ENCODE results near the gene RPL13A.
A peak's percentile ranks its signal among the peaks of the same experiment; 100 is the strongest.

Gene RPL13A

GRCh38 chr19:49506575-49507105 lies 19.2 kb downstream of the RPL13A start:
- DNase-seq (ENCODE audit: low read depth in 3 of 3): peak in 2 of 3 experiments; percentile 58 to 62

DNA sequence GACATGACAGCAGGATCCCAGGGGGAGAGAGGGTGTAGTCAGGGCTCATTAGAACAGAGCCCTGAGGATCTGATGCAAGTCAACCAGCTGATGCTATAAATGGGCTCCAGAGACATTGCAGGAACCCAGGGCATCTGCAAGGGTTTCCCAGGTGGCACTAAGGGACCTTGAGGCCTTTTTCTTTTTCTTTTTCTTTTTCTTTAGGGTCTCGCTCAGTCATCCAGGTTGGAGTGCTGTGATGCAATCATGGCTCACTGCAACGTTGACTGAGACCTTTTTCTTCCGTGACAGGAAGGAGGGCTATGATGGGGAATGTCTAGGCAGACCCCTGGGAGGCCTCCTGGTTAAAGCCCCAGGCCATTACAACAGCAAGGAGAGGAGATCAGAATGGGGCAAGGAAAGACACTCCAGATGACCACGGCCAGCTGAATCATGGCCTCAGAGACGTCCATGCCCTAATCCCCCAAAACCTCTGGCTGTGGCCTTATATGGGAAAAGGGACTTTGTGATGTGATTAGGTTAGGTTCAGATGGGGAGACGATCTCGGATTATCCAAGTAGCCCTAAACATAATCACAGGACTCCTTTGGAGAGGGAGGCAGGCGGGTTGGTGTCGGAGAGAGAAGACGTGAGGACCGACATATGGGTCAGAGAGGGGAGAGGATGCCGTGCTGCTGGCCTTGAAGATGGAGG lies 20.5 kb downstream of the RPL13A start:
- no peak for DNase-seq (ENCODE audit: low read depth in 3 of 3)

DNA sequence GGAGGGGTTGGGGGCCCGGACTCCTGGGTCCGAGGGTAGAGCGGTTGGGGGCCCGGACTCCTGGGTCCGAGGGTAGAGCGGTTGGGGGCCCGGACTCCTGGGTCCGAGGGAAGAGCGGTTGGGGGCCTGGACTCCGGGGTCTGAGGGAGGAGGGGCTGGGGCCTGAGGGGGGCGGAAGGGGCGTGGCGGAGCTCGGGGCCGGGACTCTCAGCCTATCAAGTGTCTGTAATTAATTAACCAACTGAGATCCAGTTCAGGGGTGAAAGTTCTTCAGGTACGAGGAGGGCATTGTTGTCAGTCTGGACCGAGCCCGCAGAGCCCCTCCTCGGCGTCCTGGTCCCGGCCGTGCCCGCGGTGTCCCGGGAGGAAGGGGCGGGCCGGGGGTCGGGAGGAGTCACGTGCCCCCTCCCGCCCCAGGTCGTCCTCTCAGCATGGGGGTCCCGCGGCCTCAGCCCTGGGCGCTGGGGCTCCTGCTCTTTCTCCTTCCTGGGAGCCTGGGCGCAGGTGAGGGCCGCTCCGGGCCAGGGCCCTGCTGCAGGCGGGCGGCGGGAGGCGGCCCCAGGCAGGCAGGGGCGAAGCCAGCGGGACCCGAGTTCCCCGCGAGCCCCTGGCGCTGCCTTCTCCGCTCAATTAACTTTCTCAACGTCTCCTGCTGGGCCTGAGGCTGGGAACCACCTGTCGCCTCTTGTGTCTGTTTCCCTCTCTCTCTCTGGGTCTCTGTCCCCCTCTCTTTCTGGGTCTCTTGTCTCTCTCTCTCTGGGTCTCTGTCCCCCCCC lies 25.8 kb downstream of the RPL13A start:
- no peak for DNase-seq (ENCODE audit: low read depth in 3 of 3)

- no peak for DNase-seq (ENCODE audit: low read depth in 3 of 3)
Measured at GRCh38 chr19:49513746-49514118, 26.3 kb downstream of the RPL13A start.

- no peak for DNase-seq (ENCODE audit: low read depth in 3 of 3)
Measured at GRCh38 chr19:49514151-49514550, 26.7 kb downstream of the RPL13A start.

GRCh38 chr19:49515767-49516166 lies 28.4 kb downstream of the RPL13A start:
- no peak for DNase-seq (ENCODE audit: low read depth in 3 of 3)

GRCh38 chr19:49518033-49518432 lies 30.6 kb downstream of the RPL13A start:
- DNase-seq (ENCODE audit: low read depth in 3 of 3): no peak

GRCh38 chr19:49520705-49521319 lies 33.4 kb downstream of the RPL13A start:
- no peak for DNase-seq (ENCODE audit: low read depth in 3 of 3)

- no peak for DNase-seq (ENCODE audit: low read depth in 3 of 3)
Measured at GRCh38 chr19:49524812-49525455, 37.5 kb downstream of the RPL13A start.

GRCh38 chr19:49528211-49528771 lies 40.9 kb downstream of the RPL13A start:
- DNase-seq (ENCODE audit: low read depth in 3 of 3): no peak

DNA sequence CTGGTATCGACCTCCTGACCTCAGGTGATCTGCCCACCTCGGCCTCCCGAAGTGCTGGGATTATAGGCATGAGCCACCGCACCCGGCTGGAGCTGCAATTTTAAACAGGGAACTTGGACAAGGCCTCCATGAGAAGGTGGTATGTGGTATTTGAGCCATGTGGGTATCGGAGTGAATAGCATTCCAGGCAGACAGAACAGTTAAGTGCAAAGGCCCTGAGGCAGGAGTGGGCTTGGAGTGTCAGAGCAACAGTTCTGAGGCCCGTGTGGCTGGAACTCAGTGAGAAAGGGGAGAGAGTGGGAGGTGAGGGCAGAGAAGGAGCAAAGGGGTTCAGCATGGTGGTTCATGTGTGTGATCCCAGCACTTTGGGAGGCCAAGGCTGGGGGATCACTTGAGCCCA lies 43.3 kb downstream of the RPL13A start:
- no peak for DNase-seq (ENCODE audit: low read depth in 3 of 3)

DNA sequence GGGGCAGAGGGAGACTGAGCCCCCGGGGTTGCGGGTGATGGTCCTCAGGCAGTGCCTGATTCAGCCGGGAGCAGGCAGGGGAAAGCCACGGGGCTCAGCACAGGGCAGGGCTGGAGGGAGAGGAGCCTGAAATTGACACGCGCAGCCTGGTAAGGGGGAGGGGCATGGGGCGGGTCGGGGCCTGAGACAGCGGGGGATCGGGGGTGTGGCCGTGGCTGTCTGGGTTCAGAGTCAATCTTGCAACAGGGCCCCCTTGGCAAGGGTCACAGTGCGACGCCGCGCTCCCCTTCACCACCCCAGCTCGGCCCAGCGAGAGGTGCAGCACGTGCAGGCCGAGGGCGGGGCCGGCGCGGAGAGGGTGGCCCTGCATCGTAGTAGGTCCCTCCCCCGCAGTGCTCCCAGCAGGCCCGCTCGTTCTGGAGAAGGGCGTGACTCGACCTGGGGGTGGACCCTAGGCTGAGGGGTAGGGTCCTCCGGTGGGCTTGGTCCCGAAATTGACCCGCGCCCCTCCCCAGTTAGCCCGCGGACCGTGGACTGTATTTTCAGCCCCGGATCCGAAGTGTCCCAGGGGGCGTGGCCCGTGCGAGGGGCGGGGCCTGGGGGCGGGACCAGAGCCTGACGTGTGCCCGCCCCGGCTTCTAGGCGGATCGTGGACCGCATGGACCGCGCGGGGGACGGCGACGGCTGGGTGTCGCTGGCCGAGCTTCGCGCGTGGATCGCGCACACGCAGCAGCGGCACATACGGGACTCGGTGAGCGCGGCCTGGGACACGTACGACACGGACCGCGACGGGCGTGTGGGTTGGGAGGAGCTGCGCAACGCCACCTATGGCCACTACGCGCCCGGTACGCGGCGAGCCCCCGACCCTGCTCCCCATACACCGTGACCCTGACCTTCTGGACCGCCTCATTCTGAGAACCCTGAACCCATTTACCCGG lies 46.4 kb downstream of the RPL13A start:
- DNase-seq (ENCODE audit: low read depth in 3 of 3): peak; percentile 74 to 90 (median 77)

DNA sequence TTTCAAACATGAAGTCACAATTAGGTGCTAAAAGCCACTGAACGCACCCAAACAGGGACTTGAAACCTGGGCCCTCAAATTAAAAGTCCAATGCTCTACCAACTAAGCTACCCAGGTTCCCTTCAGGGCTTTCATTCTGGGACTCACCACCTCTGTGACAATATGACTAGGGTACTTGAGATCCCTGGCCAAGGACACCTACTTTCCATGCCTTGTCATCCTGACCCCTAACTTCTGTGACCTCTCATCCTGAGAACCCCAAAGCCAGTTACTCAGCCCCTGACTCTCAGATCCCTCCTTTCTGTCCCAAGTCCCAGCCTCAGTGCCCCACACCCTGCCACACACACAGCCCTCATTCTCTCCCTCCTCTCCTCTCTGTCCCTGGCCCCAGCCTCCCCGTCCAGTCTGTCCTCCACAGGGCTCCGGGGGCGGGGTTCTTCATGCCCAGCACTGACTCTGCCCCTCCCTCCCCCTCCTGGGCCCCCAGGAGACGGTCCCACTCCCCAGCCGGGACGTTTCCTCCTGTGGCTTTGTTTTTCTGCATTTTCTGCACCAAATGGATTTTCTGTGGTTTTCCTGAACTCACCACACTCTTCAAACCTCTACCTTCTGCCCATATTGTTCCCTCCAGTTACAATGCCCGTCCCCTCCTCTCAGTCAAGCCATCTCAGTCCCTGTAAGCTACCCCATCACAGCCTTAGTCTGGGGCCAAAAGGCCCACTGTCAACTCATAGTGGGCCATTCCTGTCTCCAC lies 47.4 kb downstream of the RPL13A start:
- no peak for DNase-seq (ENCODE audit: low read depth in 3 of 3)

DNA sequence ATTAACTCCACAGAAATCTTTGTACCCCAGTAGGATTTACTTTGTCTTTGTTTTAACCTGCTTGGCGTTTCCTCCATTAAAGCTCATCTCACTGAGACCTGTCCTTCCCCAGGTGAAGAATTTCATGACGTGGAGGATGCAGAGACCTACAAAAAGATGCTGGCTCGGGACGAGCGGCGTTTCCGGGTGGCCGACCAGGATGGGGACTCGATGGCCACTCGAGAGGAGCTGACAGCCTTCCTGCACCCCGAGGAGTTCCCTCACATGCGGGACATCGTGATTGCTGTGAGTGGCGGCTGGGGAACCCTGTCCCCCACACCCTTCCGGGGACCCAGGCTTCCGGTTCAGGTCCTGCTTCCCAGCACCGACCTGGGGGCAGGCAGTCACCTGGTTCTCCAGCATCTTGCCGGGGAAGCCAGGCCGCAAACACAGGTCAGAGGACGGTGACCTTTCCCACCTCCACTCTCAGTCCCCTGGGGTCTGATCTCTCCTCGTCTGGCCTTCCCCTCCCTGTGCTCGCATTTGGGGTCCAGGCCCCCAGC lies 49.6 kb downstream of the RPL13A start:
- no peak for DNase-seq (ENCODE audit: low read depth in 3 of 3)

DNA sequence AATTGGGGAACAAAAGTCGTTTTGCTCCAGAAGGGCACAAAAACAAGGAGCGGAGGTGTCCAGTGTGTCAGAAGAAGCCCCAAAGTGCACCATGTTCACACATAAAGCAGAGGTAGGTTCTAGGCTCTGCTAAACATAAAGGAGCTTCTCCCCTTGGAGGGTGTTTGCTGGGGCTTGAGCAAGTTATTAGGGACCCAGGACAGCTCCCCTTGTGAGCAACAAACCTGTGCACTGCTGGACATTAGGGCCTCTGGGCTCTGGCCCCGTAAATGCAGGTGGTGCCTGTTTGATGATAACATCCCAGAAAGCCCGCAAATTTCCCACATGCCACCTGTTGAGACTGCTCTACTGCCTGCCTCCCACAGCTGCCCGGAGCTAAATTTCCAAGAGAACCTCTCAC lies 51.2 kb downstream of the RPL13A start:
- DNase-seq (ENCODE audit: low read depth in 3 of 3): no peak

DNA sequence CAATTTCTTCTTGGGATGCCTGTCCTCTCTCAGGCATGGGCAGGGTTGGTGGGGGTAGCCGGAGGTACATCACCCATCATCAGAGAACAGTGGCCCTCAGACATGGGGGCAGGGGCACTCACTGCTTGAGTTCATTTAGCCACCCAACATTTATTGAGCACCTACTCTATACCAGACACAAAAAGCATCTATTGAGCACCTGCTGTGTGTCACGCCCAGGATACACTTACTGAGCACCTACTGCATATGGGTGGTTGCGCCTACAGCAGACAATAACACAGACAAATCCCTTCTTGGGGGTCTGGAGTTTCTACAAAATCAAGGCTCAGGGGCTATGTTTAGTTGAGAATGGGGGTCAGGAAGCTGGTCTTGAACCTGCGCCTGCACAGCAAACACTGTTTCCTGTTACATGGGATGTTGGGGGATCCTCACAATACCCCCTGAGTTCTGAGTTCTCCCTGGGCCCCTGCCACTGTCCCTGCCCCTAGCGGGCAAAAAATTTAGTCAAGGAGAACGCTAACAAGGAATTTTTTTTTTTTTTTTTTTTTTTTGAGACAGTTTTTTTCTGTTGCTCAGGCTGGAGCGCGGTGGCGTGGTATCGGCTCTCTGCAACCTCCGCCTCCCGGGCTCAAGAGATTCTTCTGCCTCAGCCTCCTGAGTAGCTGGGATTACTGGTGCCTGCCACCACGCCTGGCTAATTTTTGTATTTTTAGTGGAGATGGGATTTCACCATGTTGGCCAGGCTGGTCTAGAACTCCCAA lies 52.0 kb downstream of the RPL13A start:
- DNase-seq (ENCODE audit: low read depth in 3 of 3): no peak

Data from stimulated activated CD4-positive, alpha-beta T cell treated with anti-CD3 and anti-CD28 coated beads, TNF-alpha, amount 100 ng/mL, for 4 hours (primary cell).